Activated CD4-positive, alpha-beta memory T cell treated with anti-CD3 and anti-CD28 coated beads, Interleukin-2, amount 10 ng/mL, durations not matched to agents 7 days and 5 days (primary cell): ENCODE measurements around the gene TJP1. TPM values are rescaled to one million over a fixed set of nuclear protein-coding genes. Genes with fewer than 3 reads are reported as not detected.

ENCODE experiments used
- CTCF ChIA-PET: fragments of 350-600 bp; sonication (Branson Sonifier 250); formaldehyde crosslinking; loops from one replicate; lab custom pipeline; 2021; ENCODE audit warnings: antibody characterized with exemption, inconsistent platforms; lab: Charles Lee
- POLR2A ChIA-PET: fragments of 350-600 bp; sonication (Branson Sonifier 250); formaldehyde crosslinking; loops from one replicate; lab custom pipeline; 2021; ENCODE audit warnings: antibody characterized with exemption; lab: Charles Lee
- DNase-seq: peaks from one replicate; pipeline ENCODE4 v3.0.0-alpha.2; 2020
- H3K27ac Mint-ChIP-seq: one replicate; pipeline ENCODE4 v1.8.0; 2021; ENCODE audit warnings: mild to moderate bottlenecking, mixed read lengths
- H3K27me3 Mint-ChIP-seq: one replicate; pipeline ENCODE4 v1.8.0; 2021; ENCODE audit warnings: mixed read lengths
- H3K36me3 Mint-ChIP-seq: one replicate; pipeline ENCODE4 v1.8.0; 2021; ENCODE audit warnings: low read depth, mixed read lengths
- H3K4me1 Mint-ChIP-seq: one replicate; pipeline ENCODE4 v1.8.0; 2021; ENCODE audit warnings: mixed read lengths
- H3K4me3 Mint-ChIP-seq: one replicate; pipeline ENCODE4 v1.8.0; 2021; ENCODE audit warnings: mild to moderate bottlenecking, mixed read lengths
- H3K9me3 Mint-ChIP-seq: one replicate; pipeline ENCODE4 v1.8.0; 2021; ENCODE audit warnings: mixed read lengths
- total RNA-seq, 2 experiments: library from RNA; stranded (reverse); gene quantifications; one replicate each; pipeline ENCODE4 v1.2.3, GENCODE V29; 2021

Gene TJP1
- total RNA-seq, 2 experiments from 2014 or later, result not detected

GRCh38 chr15:29853211-29853987, 31.1 kb upstream of the TJP1 start:
- ChIA-PET CTCF (no interaction called here), POLR2A (no interaction called here)
- Mint-ChIP-seq H3K4me1 (no peaks in the 10 kb centered on the region), H3K36me3 (no peaks in the 10 kb centered on the region), H3K9me3 (no peaks in the 10 kb centered on the region), H3K27ac (no peak overlapping the region), H3K4me3 (no peak overlapping the region), H3K27me3 (no peaks in the 10 kb centered on the region)
- no peak for DNase-seq

GRCh38 chr15:29852201-29852600, 29.9 kb upstream of the TJP1 start:
- CTCF ChIA-PET, result no interaction called here
- H3K27ac Mint-ChIP-seq, result no peak overlapping the region
- H3K4me3 Mint-ChIP-seq, result no peak overlapping the region
- POLR2A ChIA-PET, result no interaction called here
- no peaks in the 10 kb centered on the region for H3K4me1 Mint-ChIP-seq
- no peak for DNase-seq
- H3K36me3 Mint-ChIP-seq, result no peaks in the 10 kb centered on the region
- no peaks in the 10 kb centered on the region for H3K27me3 Mint-ChIP-seq
- H3K9me3 Mint-ChIP-seq, result peaks cover 2% of the 10 kb centered on the region

- ChIA-PET CTCF (no interaction called here), POLR2A (no interaction called here)
- DNase-seq, result no peak
- H3K36me3 Mint-ChIP-seq, result no peaks in the 10 kb centered on the region
- no peak overlapping the region for H3K27ac Mint-ChIP-seq
- H3K4me1 Mint-ChIP-seq, result no peaks in the 10 kb centered on the region
- H3K4me3 Mint-ChIP-seq, result no peak overlapping the region
- H3K27me3 Mint-ChIP-seq, result no peaks in the 10 kb centered on the region
- H3K9me3 Mint-ChIP-seq, result peaks cover 8% of the 10 kb centered on the region
Measured at GRCh38 chr15:29849716-29850115, 27.4 kb upstream of the TJP1 start.

GRCh38 chr15:29849218-29849617, 26.9 kb upstream of the TJP1 start:
- Mint-ChIP-seq H3K9me3 (peaks cover 8% of the 10 kb centered on the region), H3K4me1 (no peaks in the 10 kb centered on the region), H3K27ac (no peak overlapping the region), H3K36me3 (no peaks in the 10 kb centered on the region), H3K27me3 (no peaks in the 10 kb centered on the region), H3K4me3 (no peak overlapping the region)
- POLR2A ChIA-PET, result no interaction called here
- no peak for DNase-seq
- CTCF ChIA-PET, result no interaction called here

GRCh38 chr15:29844290-29844903, 22.1 kb upstream of the TJP1 start:
- Mint-ChIP-seq H3K4me3 (no peak overlapping the region), H3K36me3 (no peaks in the 10 kb centered on the region), H3K9me3 (peaks cover 10% of the 10 kb centered on the region), H3K27ac (no peak overlapping the region), H3K27me3 (no peaks in the 10 kb centered on the region), H3K4me1 (no peaks in the 10 kb centered on the region)
- ChIA-PET POLR2A (no interaction called here), CTCF (no interaction called here)
- no peak for DNase-seq

- Mint-ChIP-seq H3K27me3 (no peaks in the 10 kb centered on the region), H3K9me3 (peaks cover 8% of the 10 kb centered on the region), H3K27ac (no peak overlapping the region), H3K4me1 (no peaks in the 10 kb centered on the region), H3K4me3 (no peak overlapping the region), H3K36me3 (no peaks in the 10 kb centered on the region)
- ChIA-PET POLR2A (no interaction called here), CTCF (no interaction called here)
- no peak for DNase-seq
Measured at GRCh38 chr15:29842290-29842689, 20.0 kb upstream of the TJP1 start.

- peaks cover 5% of the 10 kb centered on the region for H3K9me3 Mint-ChIP-seq
- no peaks in the 10 kb centered on the region for H3K36me3 Mint-ChIP-seq
- H3K4me1 Mint-ChIP-seq, result no peaks in the 10 kb centered on the region
- no peak overlapping the region for H3K4me3 Mint-ChIP-seq
- no peak overlapping the region for H3K27ac Mint-ChIP-seq
- no peak for DNase-seq
- ChIA-PET POLR2A (no interaction called here), CTCF (no interaction called here)
- H3K27me3 Mint-ChIP-seq, result peaks cover 3% of the 10 kb centered on the region
Measured at GRCh38 chr15:29840926-29841325, 18.7 kb upstream of the TJP1 start.

GRCh38 chr15:29840054-29840453, 17.8 kb upstream of the TJP1 start:
- H3K36me3 Mint-ChIP-seq, result no peaks in the 10 kb centered on the region
- H3K4me3 Mint-ChIP-seq, result no peak overlapping the region
- H3K4me1 Mint-ChIP-seq, result no peaks in the 10 kb centered on the region
- ChIA-PET POLR2A (no interaction called here), CTCF (no interaction called here)
- H3K9me3 Mint-ChIP-seq, result peaks cover 3% of the 10 kb centered on the region
- peaks cover 7% of the 10 kb centered on the region for H3K27me3 Mint-ChIP-seq
- DNase-seq, result no peak
- H3K27ac Mint-ChIP-seq, result no peak overlapping the region

- Mint-ChIP-seq H3K27ac (no peak overlapping the region), H3K36me3 (no peaks in the 10 kb centered on the region), H3K4me3 (no peak overlapping the region), H3K27me3 (peaks cover 10% of the 10 kb centered on the region), H3K9me3 (no peaks in the 10 kb centered on the region), H3K4me1 (no peaks in the 10 kb centered on the region)
- DNase-seq, result no peak
- CTCF ChIA-PET, result no interaction called here
- POLR2A ChIA-PET, result no interaction called here
Measured at GRCh38 chr15:29838352-29839010, 16.2 kb upstream of the TJP1 start.

GRCh38 chr15:29835301-29835700, 13.0 kb upstream of the TJP1 start:
- no peak overlapping the region for H3K4me3 Mint-ChIP-seq
- no peaks in the 10 kb centered on the region for H3K9me3 Mint-ChIP-seq
- no peak overlapping the region for H3K27ac Mint-ChIP-seq
- POLR2A ChIA-PET, result no interaction called here
- H3K36me3 Mint-ChIP-seq, result no peaks in the 10 kb centered on the region
- peaks cover 30% of the 10 kb centered on the region for H3K27me3 Mint-ChIP-seq
- no peak for DNase-seq
- CTCF ChIA-PET, result no interaction called here
- no peaks in the 10 kb centered on the region for H3K4me1 Mint-ChIP-seq

GRCh38 chr15:29832709-29833108, 10.4 kb upstream of the TJP1 start:
- H3K4me3 Mint-ChIP-seq, result no peak overlapping the region
- no peak overlapping the region for H3K27ac Mint-ChIP-seq
- DNase-seq, result no peak
- peaks cover 38% of the 10 kb centered on the region for H3K27me3 Mint-ChIP-seq
- ChIA-PET POLR2A (no interaction called here), CTCF (no interaction called here)
- no peaks in the 10 kb centered on the region for H3K4me1 Mint-ChIP-seq
- no peaks in the 10 kb centered on the region for H3K9me3 Mint-ChIP-seq
- no peaks in the 10 kb centered on the region for H3K36me3 Mint-ChIP-seq

GRCh38 chr15:29826908-29827820, 4.9 kb upstream of the TJP1 start:
- Mint-ChIP-seq H3K27me3 (peaks cover 50% of the 10 kb centered on the region), H3K4me1 (peaks cover 15% of the 10 kb centered on the region)

GRCh38 chr15:29825227-29825626, 3.0 kb upstream of the TJP1 start:
- H3K36me3 Mint-ChIP-seq, result peaks cover 9% of the 10 kb centered on the region
- ChIA-PET POLR2A (no interaction called here), CTCF (no interaction called here)
- peaks cover 6% of the 10 kb centered on the region for H3K9me3 Mint-ChIP-seq
- DNase-seq, result peak; percentile 24
- peaks cover 45% of the 10 kb centered on the region for H3K27me3 Mint-ChIP-seq
- H3K4me1 Mint-ChIP-seq, result peaks cover 15% of the 10 kb centered on the region
- H3K27ac Mint-ChIP-seq, result no peak overlapping the region
- H3K4me3 Mint-ChIP-seq, result no peak overlapping the region

More at GRCh38 chr15:29826908-29827820, 4.9 kb upstream of the TJP1 start:
- POLR2A ChIA-PET, result no interaction called here
- Mint-ChIP-seq H3K9me3 (peaks cover 6% of the 10 kb centered on the region), H3K36me3 (peaks cover 9% of the 10 kb centered on the region), H3K27ac (no peak overlapping the region), H3K4me3 (no peak overlapping the region)
- DNase-seq, result no peak
- CTCF ChIA-PET, result no interaction called here
